Hepatocyte (in vitro differentiated cells): ENCODE data around the gene ROS1. TPM values are rescaled to one million over a fixed set of nuclear protein-coding genes. Genes with fewer than 3 reads are reported as not detected.

Experiments
- DNase-seq: peaks from one replicate; pipeline ENCODE4 v3.0.0-alpha.2; 2016; ENCODE audit warnings: low spot score
- H2AFZ ChIP-seq: fragments of 200-600 bp; sonication (generic); 2 replicates; pipeline ENCODE4 v1.6.0; 2016; ENCODE audit warnings: antibody characterized with exemption, mild to moderate bottlenecking
- H3K27ac ChIP-seq: fragments of 200-600 bp; sonication (generic); 2 replicates; pipeline ENCODE4 v1.5.1; 2016; ENCODE audit warnings: mild to moderate bottlenecking
- H3K27me3 ChIP-seq: fragments of 200-600 bp; sonication (generic); 2 replicates; pipeline ENCODE4 v1.6.1; 2016
- H3K36me3 ChIP-seq: fragments of 200-600 bp; sonication (generic); replicated peaks from 2 replicates; pipeline ENCODE4 v1.5.1; 2016; ENCODE audit warnings: low read depth; ENCODE audit not compliant: insufficient read depth
- H3K4me1 ChIP-seq: fragments of 200-600 bp; sonication (generic); 2 replicates; pipeline ENCODE4 v1.5.1; 2016; ENCODE audit warnings: mild to moderate bottlenecking, moderate library complexity; ENCODE audit not compliant: insufficient read depth
- H3K4me2 ChIP-seq: fragments of 200-600 bp; sonication (generic); 2 replicates; pipeline ENCODE4 v1.6.0; 2016
- H3K4me3 ChIP-seq: fragments of 200-600 bp; sonication (generic); 2 replicates; pipeline ENCODE4 v1.5.1; 2016; ENCODE audit warnings: mild to moderate bottlenecking
- H3K79me2 ChIP-seq: fragments of 200-600 bp; sonication (generic); 2 replicates; pipeline ENCODE4 v1.6.0; 2017; ENCODE audit warnings: mild to moderate bottlenecking
- H3K9me2 ChIP-seq: fragments of 200-600 bp; sonication (generic); replicated peaks from 2 replicates; pipeline ENCODE4 v1.6.0; 2017; ENCODE audit warnings: mild to moderate bottlenecking; ENCODE audit not compliant: insufficient read depth
- H3K9me3 ChIP-seq: fragments of 200-600 bp; sonication (generic); 2 replicates; pipeline ENCODE4 v1.5.1; 2016; ENCODE audit warnings: low read depth, mild to moderate bottlenecking
- H4K20me1 ChIP-seq: fragments of 200-600 bp; sonication (generic); 2 replicates; pipeline ENCODE4 v1.6.0; 2016; ENCODE audit warnings: mild to moderate bottlenecking; ENCODE audit not compliant: insufficient read depth, poor library complexity, severe bottlenecking
- EZH2 ChIP-seq: fragments of 200-600 bp; sonication (generic); IDR thresholded peaks from 2 replicates; pipeline ENCODE4 v1.6.1; 2016; ENCODE audit warnings: antibody characterized with exemption, mild to moderate bottlenecking, borderline replicate concordance
- EZH2phosphoT487 ChIP-seq: fragments of 200-600 bp; sonication (generic); IDR thresholded peaks from one replicate; pipeline ENCODE4 v1.6.1; 2018; ENCODE audit warnings: antibody characterized with exemption, mild to moderate bottlenecking, low read depth, moderate library complexity; ENCODE audit not compliant: unreplicated experiment, severe bottlenecking
- WGBS: methylation state at CpG from one replicate; pipeline ENCODE4 v1.1.6; 2016; ENCODE audit warnings: low lambda C conversion rate; ENCODE audit errors: missing lambda C conversion rate; 5-methylcytosine and 5-hydroxymethylcytosine counted together
- polyA plus RNA-seq: library from polyadenylated mRNA; unstranded; fragments of >200 nt; fragmentation: Nextera tagmentation; extraction: Ambion mirVana; gene quantifications from 2 replicates; pipeline ENCODE4 v1.2.1, GENCODE V29; 2016
- total RNA-seq: library from RNA; depleted of rRNA; stranded (reverse); fragments of >200 nt; gene quantifications from 2 replicates; pipeline ENCODE4 v1.2.3, GENCODE V29; 2014
- TF ChIP-seq, protein P1 (sequence below): fragments of 200-600 bp; sonication (generic); IDR thresholded peaks from 2 replicates; pipeline ENCODE4 v1.5.1; 2016; ENCODE audit warnings: antibody characterized with exemption, mild to moderate bottlenecking; ENCODE audit not compliant: poor library complexity

Gene ROS1
- total and polyA plus RNA-seq, 2 experiments from 2014 or later: 0.33 to 2.7 TPM

DNA sequence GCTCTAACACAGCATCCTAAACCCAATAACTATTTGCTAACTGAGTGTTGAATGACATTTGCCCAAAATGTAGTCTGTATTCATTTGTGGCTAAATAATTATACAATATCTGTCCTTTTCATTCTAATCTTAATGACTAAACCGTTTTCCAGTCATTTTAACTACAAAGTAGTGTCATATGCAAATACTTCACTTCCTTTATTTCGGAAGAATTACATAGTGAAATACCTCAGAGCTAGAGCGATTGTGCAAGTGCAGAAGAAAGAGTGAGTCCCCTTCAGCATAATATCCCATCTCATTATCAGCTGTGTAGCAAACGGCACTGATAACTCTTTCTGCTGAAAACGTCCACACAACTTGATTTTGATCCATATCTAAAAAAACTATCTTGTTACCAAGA, 66.2 kb downstream of the ROS1 start:
- Histone ChIP-seq H3K9me2 (no peaks in the 10 kb centered on the region), H3K27me3 (no peaks in the 10 kb centered on the region), H4K20me1 (no peaks in the 10 kb centered on the region), H3K36me3 (no peaks in the 10 kb centered on the region), H3K4me3 (no peak overlapping the region), H3K27ac (no peak overlapping the region), H3K79me2 (no peaks in the 10 kb centered on the region), H3K4me2 (no peak overlapping the region), H2AFZ (no peak overlapping the region), H3K4me1 (no peaks in the 10 kb centered on the region), H3K9me3 (no peaks in the 10 kb centered on the region)
- 74% methylated on average over 5 of the region's 5 CpGs for WGBS
- TF ChIP-seq EZH2: no peak
- no peak for TF ChIP-seq EZH2phosphoT487
- TF ChIP-seq, protein P1, sequence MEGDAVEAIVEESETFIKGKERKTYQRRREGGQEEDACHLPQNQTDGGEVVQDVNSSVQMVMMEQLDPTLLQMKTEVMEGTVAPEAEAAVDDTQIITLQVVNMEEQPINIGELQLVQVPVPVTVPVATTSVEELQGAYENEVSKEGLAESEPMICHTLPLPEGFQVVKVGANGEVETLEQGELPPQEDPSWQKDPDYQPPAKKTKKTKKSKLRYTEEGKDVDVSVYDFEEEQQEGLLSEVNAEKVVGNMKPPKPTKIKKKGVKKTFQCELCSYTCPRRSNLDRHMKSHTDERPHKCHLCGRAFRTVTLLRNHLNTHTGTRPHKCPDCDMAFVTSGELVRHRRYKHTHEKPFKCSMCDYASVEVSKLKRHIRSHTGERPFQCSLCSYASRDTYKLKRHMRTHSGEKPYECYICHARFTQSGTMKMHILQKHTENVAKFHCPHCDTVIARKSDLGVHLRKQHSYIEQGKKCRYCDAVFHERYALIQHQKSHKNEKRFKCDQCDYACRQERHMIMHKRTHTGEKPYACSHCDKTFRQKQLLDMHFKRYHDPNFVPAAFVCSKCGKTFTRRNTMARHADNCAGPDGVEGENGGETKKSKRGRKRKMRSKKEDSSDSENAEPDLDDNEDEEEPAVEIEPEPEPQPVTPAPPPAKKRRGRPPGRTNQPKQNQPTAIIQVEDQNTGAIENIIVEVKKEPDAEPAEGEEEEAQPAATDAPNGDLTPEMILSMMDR: no peak
- no peak for DNase-seq

DNA sequence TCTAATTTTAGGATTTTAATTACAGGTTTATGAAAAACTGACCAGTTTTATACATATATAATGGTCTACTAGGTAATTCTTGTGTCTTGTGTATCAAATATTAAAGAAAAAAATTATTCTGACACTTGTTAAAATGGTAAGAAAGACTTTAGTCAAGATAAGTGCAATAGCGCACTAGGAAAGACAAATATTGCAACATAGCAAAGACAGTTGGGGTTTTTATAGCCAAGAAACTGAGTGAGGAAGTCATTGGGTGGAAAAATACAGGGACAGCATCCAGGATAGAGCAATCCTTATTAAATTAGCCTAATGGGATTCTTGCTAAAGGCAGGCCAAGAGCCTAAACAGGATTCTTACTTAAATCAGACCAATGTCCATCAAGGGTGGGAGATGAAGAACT, 71.1 kb downstream of the ROS1 start:
- Histone ChIP-seq H3K9me3 (no peaks in the 10 kb centered on the region), H3K36me3 (no peaks in the 10 kb centered on the region), H4K20me1 (no peaks in the 10 kb centered on the region), H3K4me3 (no peak overlapping the region), H2AFZ (no peak overlapping the region), H3K79me2 (no peaks in the 10 kb centered on the region), H3K4me1 (no peaks in the 10 kb centered on the region), H3K4me2 (no peak overlapping the region), H3K27ac (peak overlapping the region; percentile 70), H3K27me3 (no peaks in the 10 kb centered on the region), H3K9me2 (no peaks in the 10 kb centered on the region)
- no peak for DNase-seq
- TF ChIP-seq EZH2phosphoT487: no peak
- TF ChIP-seq, protein P1: no peak
- no peak for TF ChIP-seq EZH2
- 62% methylated on average over 1 of the region's 1 CpG for WGBS

DNA sequence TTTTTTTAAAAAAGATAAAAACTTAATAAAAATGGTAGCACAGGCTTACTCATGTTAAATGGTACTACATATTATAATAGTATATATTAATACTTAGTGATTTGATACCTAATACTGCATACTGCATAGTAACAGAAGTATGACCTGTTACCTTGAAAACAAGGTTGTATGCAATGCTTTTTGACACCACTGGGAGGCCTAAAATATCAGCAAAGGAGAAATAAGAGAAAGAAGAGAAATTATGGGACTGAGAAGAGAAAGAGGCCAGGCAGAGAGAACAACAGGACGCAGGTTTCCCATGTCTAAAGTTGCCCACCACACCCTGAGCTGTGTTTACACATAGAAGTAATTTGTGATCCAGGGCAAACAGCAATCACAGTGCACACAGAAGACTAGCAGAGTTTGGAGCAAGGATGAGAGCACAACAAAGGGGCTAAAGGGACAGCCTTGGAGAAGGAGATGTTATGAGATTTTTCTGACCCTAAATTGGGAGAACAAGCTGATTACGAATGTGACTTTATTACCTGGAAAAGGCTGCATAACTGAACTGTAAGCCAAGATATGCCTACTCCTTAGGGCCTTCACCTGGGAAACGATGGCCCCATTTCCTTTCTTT, 73.2 kb downstream of the ROS1 start:
- Histone ChIP-seq H3K4me2 (no peak overlapping the region), H3K9me3 (no peaks in the 10 kb centered on the region), H4K20me1 (no peaks in the 10 kb centered on the region), H3K79me2 (no peaks in the 10 kb centered on the region), H3K9me2 (no peaks in the 10 kb centered on the region), H3K27me3 (no peaks in the 10 kb centered on the region), H3K4me1 (no peaks in the 10 kb centered on the region), H3K36me3 (no peaks in the 10 kb centered on the region), H3K27ac (no peak overlapping the region), H3K4me3 (no peak overlapping the region), H2AFZ (peak overlapping the region; percentile 32)
- DNase-seq: peak; percentile 37
- TF ChIP-seq, protein P1: peak; percentile 55
- no peak for TF ChIP-seq EZH2phosphoT487
- no peak for TF ChIP-seq EZH2
- 51% methylated on average over 3 of the region's 3 CpGs for WGBS

DNA sequence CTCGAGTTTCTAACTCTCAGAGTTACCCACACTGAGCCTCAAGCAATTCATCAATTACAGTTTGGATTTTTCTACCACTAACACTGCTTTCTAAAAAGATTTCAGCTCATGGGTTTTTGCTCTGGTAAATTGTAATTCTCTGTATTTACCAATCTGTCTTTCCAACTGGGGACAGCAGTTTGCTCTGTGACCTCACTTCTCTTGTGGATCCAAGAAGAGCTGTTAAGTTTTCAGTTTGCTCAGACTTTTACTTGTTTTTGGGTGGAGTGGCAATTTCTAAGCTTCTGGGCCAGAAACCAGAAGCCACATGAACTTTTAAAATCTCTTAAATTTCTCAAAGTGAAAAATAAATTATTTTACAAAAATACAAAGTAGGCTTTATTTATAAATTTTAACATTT, 74.2 kb downstream of the ROS1 start:
- DNase-seq: no peak

More for the DNA sequence above, 74.2 kb downstream of the ROS1 start:
- no peak overlapping the region for H3K4me2 ChIP-seq
- no peaks in the 10 kb centered on the region for H3K4me1 ChIP-seq
- no peaks in the 10 kb centered on the region for H3K79me2 ChIP-seq
- no peaks in the 10 kb centered on the region for H3K36me3 ChIP-seq
- H4K20me1 ChIP-seq: no peaks in the 10 kb centered on the region
- no peak overlapping the region for H3K27ac ChIP-seq
- 75% methylated on average over 1 of the region's 1 CpG for WGBS
- H3K9me3 ChIP-seq: no peaks in the 10 kb centered on the region
- no peak overlapping the region for H2AFZ ChIP-seq
- H3K4me3 ChIP-seq: no peak overlapping the region
- no peaks in the 10 kb centered on the region for H3K27me3 ChIP-seq
- TF ChIP-seq, protein P1: no peak
- no peak for TF ChIP-seq EZH2
- no peak for TF ChIP-seq EZH2phosphoT487
- H3K9me2 ChIP-seq: no peaks in the 10 kb centered on the region
